Urinary bladder (tissue), 4 donors: ENCODE measurements around the gene CACNA2D3. TPM values are rescaled to one million over a fixed set of nuclear protein-coding genes. Genes with fewer than 3 reads are reported as not detected.

Experiments
- DNase-seq: peaks from one replicate; pipeline ENCODE4 v3.0.0-alpha.2; 2015; ENCODE audit errors: extremely low spot score
- H3K27ac ChIP-seq: one replicate; pipeline ENCODE4 v1.5.1; 2013; ENCODE audit warnings: low read depth, mild to moderate bottlenecking, moderate library complexity
- H3K36me3 ChIP-seq: one replicate; pipeline ENCODE4 v1.6.1; 2013; ENCODE audit warnings: mild to moderate bottlenecking, moderate library complexity; ENCODE audit not compliant: insufficient read depth
- H3K4me1 ChIP-seq: one replicate; pipeline ENCODE4 v1.6.1; 2013; ENCODE audit warnings: mild to moderate bottlenecking, moderate library complexity; ENCODE audit not compliant: insufficient read depth
- H3K4me3 ChIP-seq: one replicate; pipeline ENCODE4 v1.5.1; 2013; ENCODE audit warnings: low read depth, low read length
- WGBS: extraction: QIAGEN DNeasy Blood & Tissue Kit; methylation state at CpG from one replicate; pipeline ENCODE4 v1.1.7; 2013; 5-methylcytosine and 5-hydroxymethylcytosine counted together
- polyA plus RNA-seq: library from polyadenylated mRNA; stranded (reverse); fragments of 200-250 nt; gene quantifications from one replicate; pipeline ENCODE4 v1.2.3, GENCODE V29; 2013
- total RNA-seq: library from RNA; depleted of rRNA; stranded (reverse); fragments of >200 nt; gene quantifications from one replicate; pipeline ENCODE4 v1.2.3, GENCODE V29; 2014
- donor health status: healthy with polysubstance abuse.
- donor health status: healthy.

CACNA2D3 gene
- total and polyA plus RNA-seq, 2 donors, result 0.57 to 1.7 TPM

GRCh38 chr3:54906763-54907162 is 784.4 kb downstream of the CACNA2D3 start:
- no peak for DNase-seq
- Histone ChIP-seq H3K27ac (no peak overlapping the region), H3K4me3 (no peak overlapping the region), H3K36me3 (no peaks in the 10 kb centered on the region), H3K4me1 (no peaks in the 10 kb centered on the region)
- WGBS, result 91% methylated on average over 2 of the region's 2 CpGs

GRCh38 chr3:54909191-54909590 is 786.8 kb downstream of the CACNA2D3 start:
- no peak for DNase-seq
- 59% methylated on average over 2 of the region's 2 CpGs for WGBS
- Histone ChIP-seq H3K4me1 (no peaks in the 10 kb centered on the region), H3K4me3 (no peak overlapping the region), H3K27ac (no peak overlapping the region), H3K36me3 (no peaks in the 10 kb centered on the region)

GRCh38 chr3:54914180-54914579 is 791.8 kb downstream of the CACNA2D3 start:
- WGBS, result 60% methylated on average over 2 of the region's 2 CpGs
- no peak for DNase-seq
- Histone ChIP-seq H3K36me3 (no peaks in the 10 kb centered on the region), H3K4me3 (no peak overlapping the region), H3K27ac (no peak overlapping the region), H3K4me1 (no peaks in the 10 kb centered on the region)

- H3K27ac ChIP-seq, result no peak overlapping the region
- DNase-seq, result no peak
- no peaks in the 10 kb centered on the region for H3K36me3 ChIP-seq
- H3K4me3 ChIP-seq, result no peak overlapping the region
- WGBS, result 36% methylated on average over 4 of the region's 4 CpGs
- H3K4me1 ChIP-seq, result no peaks in the 10 kb centered on the region
Measured at GRCh38 chr3:54915181-54915580, 792.8 kb downstream of the CACNA2D3 start.

- H3K4me1 ChIP-seq, result no peaks in the 10 kb centered on the region
- no peak overlapping the region for H3K4me3 ChIP-seq
- DNase-seq, result no peak
- no peaks in the 10 kb centered on the region for H3K36me3 ChIP-seq
- H3K27ac ChIP-seq, result no peak overlapping the region
- 82% methylated on average over 8 of the region's 8 CpGs for WGBS
Measured at GRCh38 chr3:54915976-54916375, 793.6 kb downstream of the CACNA2D3 start.

- Histone ChIP-seq H3K4me1 (no peaks in the 10 kb centered on the region), H3K4me3 (no peak overlapping the region), H3K27ac (no peak overlapping the region), H3K36me3 (no peaks in the 10 kb centered on the region)
- no peak for DNase-seq
Measured at GRCh38 chr3:54916732-54917131, 794.4 kb downstream of the CACNA2D3 start.

GRCh38 chr3:54917174-54917573 is 794.8 kb downstream of the CACNA2D3 start:
- no peak for DNase-seq
- WGBS, result 85% methylated on average over 2 of the region's 2 CpGs
- H3K4me1 ChIP-seq, result no peaks in the 10 kb centered on the region
- no peak overlapping the region for H3K4me3 ChIP-seq
- no peaks in the 10 kb centered on the region for H3K36me3 ChIP-seq
- H3K27ac ChIP-seq, result no peak overlapping the region

GRCh38 chr3:54917862-54918261 is 795.5 kb downstream of the CACNA2D3 start:
- H3K36me3 ChIP-seq, result no peaks in the 10 kb centered on the region
- H3K4me3 ChIP-seq, result no peak overlapping the region
- DNase-seq, result no peak
- H3K27ac ChIP-seq, result no peak overlapping the region
- 94% methylated on average over 4 of the region's 4 CpGs for WGBS
- no peaks in the 10 kb centered on the region for H3K4me1 ChIP-seq

- 93% methylated on average over 12 of the region's 12 CpGs for WGBS
- H3K27ac ChIP-seq, result no peak overlapping the region
Measured at GRCh38 chr3:54918516-54918915, 796.2 kb downstream of the CACNA2D3 start.

GRCh38 chr3:54928046-54928770 is 805.9 kb downstream of the CACNA2D3 start, which contains the start of gene LRTM1:
TSS of gene LRTM1 (minus strand) at chr3:54928059. CDS start at chr3:54927911, 148 bp downstream.
- WGBS, result 67% methylated on average over 14 of the region's 14 CpGs
- DNase-seq, result no peak
- Histone ChIP-seq H3K4me1 (no peaks in the 10 kb centered on the region), H3K27ac (no peak within 1 kb of the TSS), H3K4me3 (no peak within 1 kb of the TSS), H3K36me3 (no peaks in the 10 kb centered on the region)

More at GRCh38 chr3:54918516-54918915, 796.2 kb downstream of the CACNA2D3 start:
- Histone ChIP-seq H3K36me3 (no peaks in the 10 kb centered on the region), H3K4me1 (no peaks in the 10 kb centered on the region), H3K4me3 (no peak overlapping the region)
- DNase-seq, result no peak

- Histone ChIP-seq H3K36me3 (no peaks in the 10 kb centered on the region), H3K4me3 (no peak overlapping the region), H3K4me1 (no peaks in the 10 kb centered on the region), H3K27ac (no peak overlapping the region)
- WGBS, result 55% methylated on average over 4 of the region's 4 CpGs
- no peak for DNase-seq
Measured at GRCh38 chr3:54931182-54931581, 808.8 kb downstream of the CACNA2D3 start.

GRCh38 chr3:54932606-54933005 is 810.3 kb downstream of the CACNA2D3 start:
- H3K4me3 ChIP-seq, result no peak overlapping the region
- no peaks in the 10 kb centered on the region for H3K4me1 ChIP-seq
- 72% methylated on average over 4 of the region's 4 CpGs for WGBS
- DNase-seq, result no peak
- H3K27ac ChIP-seq, result no peak overlapping the region
- no peaks in the 10 kb centered on the region for H3K36me3 ChIP-seq

- DNase-seq, result no peak
- WGBS, result 78% methylated on average over 3 of the region's 3 CpGs
- Histone ChIP-seq H3K27ac (no peak overlapping the region), H3K4me1 (no peaks in the 10 kb centered on the region), H3K4me3 (no peak overlapping the region), H3K36me3 (no peaks in the 10 kb centered on the region)
Measured at GRCh38 chr3:54935869-54936268, 813.5 kb downstream of the CACNA2D3 start.

- no peak for DNase-seq
- Histone ChIP-seq H3K4me3 (no peak overlapping the region), H3K27ac (no peak overlapping the region), H3K4me1 (no peaks in the 10 kb centered on the region), H3K36me3 (no peaks in the 10 kb centered on the region)
- 71% methylated on average over 5 of the region's 5 CpGs for WGBS
Measured at GRCh38 chr3:54936561-54936960, 814.2 kb downstream of the CACNA2D3 start.
